ENCODE data around the gene MNS1.
"Not testable (repeated sequence)": the region's sequence is repeated elsewhere in the genome, so short reads cannot be mapped to it uniquely, and the experiment has no call there.

MNS1 gene

DNA sequence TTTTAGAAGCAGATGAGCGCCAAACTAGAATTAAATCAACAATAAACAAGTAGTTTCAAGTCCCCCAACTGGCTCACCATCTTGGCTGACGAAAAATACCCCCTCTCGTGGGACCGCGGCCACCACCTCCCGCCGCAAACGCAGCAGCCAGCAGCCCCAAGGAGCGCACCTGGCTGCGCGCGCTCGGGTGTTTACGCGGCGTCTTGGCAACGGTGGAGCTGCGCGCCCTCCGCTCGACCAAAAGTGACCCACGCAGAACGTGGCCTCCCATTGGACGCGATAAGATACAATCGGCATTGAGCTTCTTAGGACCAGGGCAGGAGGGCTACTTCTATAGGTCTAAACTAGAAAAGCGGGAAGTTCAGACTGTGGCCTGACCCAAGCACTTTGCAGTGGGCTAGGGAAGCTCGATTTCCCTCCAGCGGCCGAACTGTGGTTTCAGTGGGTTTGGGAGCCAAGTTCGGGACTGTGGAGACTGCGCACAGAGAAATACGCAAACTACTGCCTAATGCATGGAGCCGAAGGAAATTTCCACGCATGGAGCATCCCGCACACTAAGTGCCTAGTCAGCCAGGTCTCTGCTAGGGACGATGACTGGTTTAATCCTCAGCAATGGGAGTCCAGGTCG is at the start of gene MNS1:
TSS of gene MNS1 (minus strand) at position 245 of the 628 bp plus-strand sequence. CDS start at position 80, 165 bp downstream.
- peak; percentile 32 for DNase-seq

DNA sequence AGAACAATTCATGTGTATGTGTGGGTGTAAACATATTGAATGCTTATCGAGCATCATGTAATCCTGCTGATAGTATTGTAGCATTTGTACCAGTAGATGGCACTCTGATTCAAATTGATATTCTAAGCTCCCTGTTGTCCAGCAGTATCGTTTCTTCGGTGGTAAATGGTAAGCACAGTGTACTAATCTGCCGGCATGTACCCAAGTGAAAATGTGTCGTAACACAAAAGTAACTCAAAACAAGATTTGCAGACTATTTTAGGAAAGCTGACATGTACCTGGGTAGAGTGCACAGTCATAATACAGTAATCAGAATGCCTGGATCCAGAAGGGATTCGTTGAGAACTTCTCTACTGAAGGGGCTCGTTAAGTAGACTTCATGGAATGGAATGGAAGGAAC is 31.7 kb upstream of the MNS1 start:
- no peak for DNase-seq

DNA sequence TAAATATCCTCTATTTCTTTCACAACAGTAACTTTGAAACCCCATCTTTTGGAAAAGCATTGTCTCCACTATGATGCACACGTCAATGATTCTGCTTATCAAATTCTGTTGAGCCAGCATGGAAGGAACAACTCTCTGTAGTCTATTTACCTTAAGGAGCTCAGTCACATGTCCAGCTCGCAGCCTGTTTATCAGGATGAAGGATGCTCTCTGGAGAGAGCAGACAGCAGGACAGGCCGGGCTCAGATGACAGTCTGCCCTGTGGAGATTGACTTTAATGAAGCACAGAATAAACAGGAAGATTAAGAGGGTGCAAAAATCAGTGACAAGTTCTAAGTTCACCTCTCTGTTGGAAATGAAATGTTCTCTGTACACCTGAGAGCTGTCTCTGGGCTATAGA is 30.6 kb upstream of the MNS1 start:
- DNase-seq: no peak

DNA sequence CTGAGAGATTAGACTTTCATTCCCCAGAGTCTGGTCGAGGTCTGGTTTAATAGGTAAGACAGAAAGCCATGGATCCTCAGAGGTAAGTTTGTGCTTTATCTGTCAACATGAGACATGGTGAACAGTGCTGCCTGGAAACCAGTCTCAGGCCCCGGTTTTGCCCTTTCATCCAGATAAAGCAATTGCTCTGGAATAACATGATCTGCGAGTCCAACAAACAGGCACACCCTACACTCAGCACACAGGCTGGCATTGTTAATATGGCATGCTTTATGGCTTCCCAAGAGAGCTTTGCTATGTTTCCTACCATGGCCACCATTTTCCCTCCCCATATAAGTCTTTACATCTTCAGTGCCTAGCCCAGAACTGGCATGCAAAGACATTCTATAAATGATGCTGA is 30.1 kb upstream of the MNS1 start:
- no peak for DNase-seq

DNA sequence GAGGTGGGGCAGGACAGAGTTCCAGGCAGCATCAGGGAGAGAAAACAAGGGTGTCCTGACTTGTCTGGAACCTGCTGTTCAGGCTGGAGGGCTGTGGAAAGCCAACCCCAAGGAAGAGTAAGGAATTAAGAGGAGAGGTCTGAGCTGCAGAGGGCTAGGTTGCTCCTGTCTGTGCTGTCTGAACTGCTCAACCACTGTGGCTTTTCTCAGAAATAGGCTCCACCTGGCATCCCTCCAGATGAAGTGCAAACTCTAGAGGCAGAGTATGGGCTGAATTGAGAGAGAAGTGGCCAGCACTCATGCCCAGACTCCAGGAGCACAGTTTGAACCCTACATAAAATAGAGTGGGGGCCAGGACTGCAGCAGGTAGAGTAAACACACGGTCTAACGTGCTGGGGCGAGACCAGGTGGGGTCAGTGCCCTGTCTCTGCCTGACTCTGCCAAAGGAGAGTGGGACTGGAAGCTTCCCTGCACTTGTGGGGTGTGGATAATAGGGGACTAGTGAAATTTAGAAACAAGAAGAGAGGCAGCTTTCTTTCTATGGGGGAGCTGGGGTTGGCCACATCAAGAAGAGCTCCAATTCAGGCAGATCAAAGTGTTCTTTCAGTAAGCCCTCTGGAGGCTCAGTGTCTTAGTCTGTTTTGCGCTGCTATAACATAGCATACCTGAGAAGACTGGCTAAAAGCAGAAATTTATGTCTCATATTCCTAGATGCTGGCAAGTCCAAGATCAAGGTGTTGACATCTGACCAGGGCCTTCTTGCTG is 28.0 kb upstream of the MNS1 start:
- DNase-seq: no peak

DNA sequence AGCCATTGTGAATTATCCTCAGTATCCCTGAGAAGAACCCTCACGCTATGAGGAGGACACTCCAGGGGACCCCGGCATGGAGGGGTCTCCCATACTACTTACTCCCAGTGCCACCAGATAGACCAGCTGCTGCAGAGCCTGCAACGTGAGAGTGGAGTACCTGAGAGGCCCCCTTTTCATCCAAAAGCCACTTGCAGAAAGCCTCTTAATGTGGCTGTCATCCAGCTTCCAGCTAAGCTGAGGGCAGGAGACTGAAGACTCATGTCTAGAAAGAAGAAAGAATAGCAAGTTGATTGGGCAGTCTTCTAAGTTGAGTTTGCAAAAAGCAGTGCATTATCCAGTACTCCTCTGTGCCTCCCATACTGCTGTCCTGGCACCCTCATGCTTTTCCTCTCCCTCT is 27.3 kb upstream of the MNS1 start:
- no peak for DNase-seq

DNA sequence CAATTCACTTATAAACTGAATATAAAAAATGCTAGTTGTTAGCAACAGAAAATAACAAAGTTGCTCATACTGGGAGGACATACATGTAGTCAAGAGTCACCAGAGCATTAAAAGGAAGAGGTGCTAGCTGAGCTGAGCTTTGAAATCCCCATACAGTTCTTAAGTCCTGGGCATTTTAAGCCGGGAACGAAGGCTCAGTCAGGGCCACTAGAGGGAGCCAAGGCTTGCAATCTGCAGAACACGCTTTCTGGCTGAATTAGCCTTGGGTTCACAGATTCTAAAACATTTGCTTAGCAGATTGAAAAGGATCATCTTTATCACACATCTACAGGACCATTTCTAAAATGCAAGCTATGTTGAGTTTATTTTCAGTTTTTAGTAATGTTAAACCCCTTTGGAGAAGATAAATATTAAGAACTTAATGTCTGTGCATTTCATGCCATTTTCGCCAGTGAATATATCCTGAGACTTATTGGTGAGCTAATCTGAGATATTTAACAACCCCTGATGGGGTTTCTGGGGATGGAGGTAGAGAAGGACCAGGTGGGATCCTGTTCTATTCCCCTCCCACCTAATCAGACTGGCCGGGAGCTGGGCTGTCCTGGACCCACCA is 26.3 kb upstream of the MNS1 start:
- DNase-seq: peak; percentile 53

- DNase-seq: no peak
Measured at GRCh38 chr15:56490461-56490860, 25.5 kb upstream of the MNS1 start.

DNA sequence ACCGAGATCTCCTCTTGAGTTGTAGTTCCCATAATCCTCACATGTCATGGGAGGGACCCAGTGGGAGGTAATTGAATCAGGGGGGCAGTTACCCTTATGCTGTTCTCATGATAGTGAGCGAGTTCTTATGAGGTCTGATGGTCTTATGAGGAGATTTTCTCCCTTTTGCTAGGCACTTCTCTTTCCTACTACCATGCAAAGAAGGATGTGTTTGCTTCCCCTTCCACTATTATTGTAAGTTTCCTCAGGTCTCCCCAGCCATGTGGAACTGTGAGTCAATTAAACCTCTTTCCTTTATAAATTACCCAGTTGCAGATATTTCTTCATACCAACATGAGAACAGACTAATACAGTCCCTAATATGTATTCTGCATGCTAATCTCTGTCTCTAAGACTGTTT is 21.3 kb upstream of the MNS1 start:
- DNase-seq: not testable (repeated sequence)

GRCh38 chr15:56485426-56485825 is 20.5 kb upstream of the MNS1 start:
- DNase-seq: not testable (repeated sequence)

GRCh38 chr15:56484287-56484686 is 19.4 kb upstream of the MNS1 start:
- DNase-seq: no peak

DNA sequence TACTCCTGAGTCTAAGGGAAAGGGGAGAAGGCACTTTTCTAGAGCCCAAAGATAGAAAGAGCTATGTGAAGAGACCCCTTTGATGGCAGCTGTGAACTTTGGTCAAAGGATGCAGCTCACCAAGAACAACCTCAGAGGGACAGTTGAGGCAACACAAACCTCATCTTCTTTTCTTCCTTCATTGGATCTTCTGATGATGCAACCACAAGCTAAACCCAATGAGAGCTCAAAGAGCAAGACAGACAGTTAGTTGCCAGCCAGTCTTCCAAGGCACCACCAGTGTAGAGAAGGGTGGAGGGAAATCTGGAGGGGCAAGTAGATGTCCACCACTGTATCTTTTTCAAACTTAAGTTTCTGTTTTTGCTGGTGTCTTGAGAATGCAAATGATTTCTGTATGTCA is 10.4 kb upstream of the MNS1 start:
- DNase-seq: no peak

DNA sequence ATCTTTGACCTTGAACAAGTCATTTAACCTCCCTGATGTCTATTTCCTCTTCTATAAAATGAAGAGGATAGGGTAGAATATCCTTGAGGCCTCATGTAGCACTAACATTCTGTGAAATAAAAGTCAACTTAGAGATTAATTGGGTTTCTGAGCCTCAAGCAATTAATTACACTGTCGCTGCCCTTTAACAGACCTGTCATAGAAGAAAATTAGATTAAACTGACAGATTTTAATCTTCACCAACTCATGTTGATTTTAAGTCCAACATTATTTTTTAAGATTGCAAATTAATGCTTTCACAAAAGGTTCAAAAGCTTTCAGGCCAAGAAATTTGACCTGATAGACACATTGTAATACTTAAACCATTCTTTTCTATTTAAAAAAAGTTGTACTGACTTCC is 8.1 kb upstream of the MNS1 start:
- no peak for DNase-seq

- DNase-seq: no peak
Measured at GRCh38 chr15:56472278-56472677, 7.3 kb upstream of the MNS1 start.

GRCh38 chr15:56471440-56472069 is 6.6 kb upstream of the MNS1 start:
- DNase-seq: no peak

DNA sequence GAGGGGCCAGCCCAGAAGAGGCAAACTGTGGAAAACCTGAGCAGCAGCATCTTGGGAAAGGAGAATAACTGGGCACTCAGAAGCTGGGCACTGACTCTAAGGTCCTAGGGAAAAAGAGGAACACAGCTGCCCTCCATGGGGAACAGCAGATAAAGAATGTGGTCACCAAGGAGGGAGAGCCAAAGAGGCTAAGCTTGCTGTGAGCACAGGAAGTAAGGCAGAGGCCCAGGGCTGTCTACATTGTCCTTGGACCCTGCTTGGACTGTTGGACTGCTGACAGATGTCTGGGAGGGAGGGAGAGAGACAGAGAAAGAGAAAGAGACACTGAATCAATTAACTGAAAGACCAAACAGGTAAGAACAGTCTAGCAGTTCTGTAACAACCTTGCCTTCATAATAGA is 4.5 kb upstream of the MNS1 start:
- no peak for DNase-seq

GRCh38 chr15:56468401-56468800 is 3.5 kb upstream of the MNS1 start:
- no peak for DNase-seq

DNA sequence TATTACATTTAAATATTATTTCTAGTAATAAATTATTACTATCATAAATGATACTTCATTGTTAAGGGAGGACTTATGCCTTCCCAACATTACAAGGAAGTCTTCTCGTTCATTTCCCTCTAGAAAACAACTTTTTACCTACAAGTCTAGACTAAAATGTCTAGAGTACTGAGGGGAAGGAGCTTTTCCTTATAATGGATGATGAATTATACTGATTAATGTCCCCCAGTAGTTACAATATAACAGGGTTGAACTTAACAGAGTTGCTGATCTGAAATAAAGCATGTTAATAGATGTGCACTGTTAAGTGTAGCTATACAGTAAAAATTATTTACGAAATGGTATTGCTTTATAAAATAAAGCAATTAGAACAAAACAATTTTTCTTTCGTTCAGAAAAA is 2.7 kb upstream of the MNS1 start:
- no peak for DNase-seq

- no peak for DNase-seq
Measured at GRCh38 chr15:56460947-56461346, 4.0 kb downstream of the MNS1 start.

DNA sequence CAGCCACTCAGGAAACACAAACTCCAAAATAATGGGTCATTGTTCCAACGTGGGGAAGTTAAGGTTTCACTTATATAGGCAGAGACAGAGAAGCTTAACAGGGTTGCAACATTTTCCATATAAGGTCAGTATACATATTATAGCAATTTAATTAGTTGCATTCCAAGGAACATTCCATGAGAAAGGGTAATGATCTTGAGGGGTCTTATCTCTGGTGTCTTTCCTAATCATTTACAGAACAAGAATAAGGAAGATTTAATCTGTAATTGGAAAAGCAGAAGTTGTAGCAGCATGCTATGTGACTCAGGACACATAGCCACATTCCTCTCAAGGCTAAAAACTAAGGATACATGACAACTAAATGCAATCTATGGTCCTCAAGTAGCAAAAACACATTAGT is 4.9 kb downstream of the MNS1 start:
- DNase-seq: no peak

GRCh38 chr15:56459096-56459495 is 5.8 kb downstream of the MNS1 start:
- no peak for DNase-seq

- DNase-seq: no peak
Measured at GRCh38 chr15:56456229-56456628, 8.7 kb downstream of the MNS1 start.

GRCh38 chr15:56454836-56455235 is 10.1 kb downstream of the MNS1 start:
- DNase-seq: no peak

GRCh38 chr15:56445746-56446145 is 19.2 kb downstream of the MNS1 start:
- no peak for DNase-seq
